GM06990 (cell line): Measurements from ENCODE around the gene NLRP1.

Experiments used
- DNase-seq: peaks from one replicate; pipeline ENCODE4 v3.0.0-alpha.2; 2011; ENCODE audit not compliant: insufficient read length; ENCODE audit errors: extremely low read depth
- H3K27me3 ChIP-seq: replicated peaks from 2 replicates; pipeline ENCODE4 v1.6.0; 2011; ENCODE audit warnings: low read length; ENCODE audit not compliant: control insufficient read depth, insufficient read depth
- H3K36me3 ChIP-seq: 2 replicates; pipeline ENCODE4 v1.5.1; 2011; ENCODE audit warnings: low read length; ENCODE audit not compliant: control insufficient read depth, insufficient read depth
- H3K4me3 ChIP-seq: replicated peaks from 2 replicates; pipeline ENCODE4 v1.5.1; 2011; ENCODE audit warnings: low read depth, mild to moderate bottlenecking, control low read depth, low read length
- TF ChIP-seq, protein P1 (sequence below): IDR thresholded peaks from 2 replicates; pipeline ENCODE4 v1.5.1; 2011; ENCODE audit warnings: low read length, control low read depth, mild to moderate bottlenecking, inconsistent platforms; ENCODE audit not compliant: insufficient read depth, poor library complexity, severe bottlenecking

The NLRP1 gene

DNA sequence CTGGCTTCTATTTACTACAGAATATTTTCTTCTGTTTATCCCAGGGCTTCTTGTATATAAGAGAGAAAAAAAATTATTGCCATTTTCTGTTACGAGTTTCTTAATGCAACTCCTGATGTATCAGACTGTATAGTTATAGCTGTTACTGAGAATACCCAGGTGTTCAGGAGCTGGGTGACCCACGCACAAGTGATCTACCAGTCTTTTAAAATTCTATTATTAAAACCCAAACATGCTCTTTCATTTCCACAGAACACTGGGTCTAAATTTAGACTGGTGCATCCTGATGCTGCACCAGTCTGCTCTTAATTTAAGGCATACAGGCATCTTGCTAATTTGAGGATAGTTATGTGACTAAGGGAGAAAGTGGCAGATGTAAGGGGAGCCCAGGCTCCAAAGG is 31.2 kb upstream of the NLRP1 start:
- H3K36me3 ChIP-seq = no peaks in the 10 kb centered on the region
- no peaks in the 10 kb centered on the region for H3K27me3 ChIP-seq
- no peak overlapping the region for H3K4me3 ChIP-seq
- no peak for DNase-seq
- TF ChIP-seq, protein P1, sequence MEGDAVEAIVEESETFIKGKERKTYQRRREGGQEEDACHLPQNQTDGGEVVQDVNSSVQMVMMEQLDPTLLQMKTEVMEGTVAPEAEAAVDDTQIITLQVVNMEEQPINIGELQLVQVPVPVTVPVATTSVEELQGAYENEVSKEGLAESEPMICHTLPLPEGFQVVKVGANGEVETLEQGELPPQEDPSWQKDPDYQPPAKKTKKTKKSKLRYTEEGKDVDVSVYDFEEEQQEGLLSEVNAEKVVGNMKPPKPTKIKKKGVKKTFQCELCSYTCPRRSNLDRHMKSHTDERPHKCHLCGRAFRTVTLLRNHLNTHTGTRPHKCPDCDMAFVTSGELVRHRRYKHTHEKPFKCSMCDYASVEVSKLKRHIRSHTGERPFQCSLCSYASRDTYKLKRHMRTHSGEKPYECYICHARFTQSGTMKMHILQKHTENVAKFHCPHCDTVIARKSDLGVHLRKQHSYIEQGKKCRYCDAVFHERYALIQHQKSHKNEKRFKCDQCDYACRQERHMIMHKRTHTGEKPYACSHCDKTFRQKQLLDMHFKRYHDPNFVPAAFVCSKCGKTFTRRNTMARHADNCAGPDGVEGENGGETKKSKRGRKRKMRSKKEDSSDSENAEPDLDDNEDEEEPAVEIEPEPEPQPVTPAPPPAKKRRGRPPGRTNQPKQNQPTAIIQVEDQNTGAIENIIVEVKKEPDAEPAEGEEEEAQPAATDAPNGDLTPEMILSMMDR = no peak

GRCh38 chr17:5610956-5611355 is 26.6 kb upstream of the NLRP1 start:
- TF ChIP-seq, protein P1 = no peak
- DNase-seq = no peak
- no peak overlapping the region for H3K4me3 ChIP-seq
- H3K27me3 ChIP-seq = no peaks in the 10 kb centered on the region; the same call in 1 of the 2 replicates
- no peaks in the 10 kb centered on the region for H3K36me3 ChIP-seq

GRCh38 chr17:5608399-5609112 is 24.2 kb upstream of the NLRP1 start:
- H3K4me3 ChIP-seq = no peak overlapping the region
- DNase-seq = no peak
- H3K36me3 ChIP-seq = no peaks in the 10 kb centered on the region
- TF ChIP-seq, protein P1 = no peak
- H3K27me3 ChIP-seq = no peaks in the 10 kb centered on the region; the same call in 1 of the 2 replicates

DNA sequence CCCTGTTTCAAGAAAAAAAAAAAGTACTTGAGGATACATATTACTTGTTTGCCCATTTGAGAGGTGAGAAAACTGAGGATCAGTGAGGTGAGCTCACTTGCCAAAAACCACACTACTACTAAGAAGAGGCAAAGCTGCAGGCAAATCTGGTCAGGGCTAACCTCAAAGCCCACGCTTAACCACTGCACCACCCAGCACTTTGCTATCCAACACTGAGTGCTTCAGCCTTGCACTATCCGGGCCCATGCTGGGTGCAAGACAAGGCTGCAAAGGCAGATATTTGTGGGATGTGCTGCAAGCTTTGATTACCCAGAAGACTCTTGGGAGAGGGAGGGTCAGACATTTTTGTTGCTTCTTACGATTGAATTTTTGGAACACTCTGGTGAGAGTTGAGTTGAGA is 23.6 kb upstream of the NLRP1 start:
- no peak for DNase-seq
- Histone ChIP-seq H3K27me3 (no peaks in the 10 kb centered on the region; the same call in 1 of the 2 replicates), H3K4me3 (no peak overlapping the region), H3K36me3 (no peaks in the 10 kb centered on the region)
- TF ChIP-seq, protein P1 = no peak

- no peaks in the 10 kb centered on the region for H3K36me3 ChIP-seq
- TF ChIP-seq, protein P1 = no peak
- no peak for DNase-seq
- no peaks in the 10 kb centered on the region; the same call in none of the 2 replicates for H3K27me3 ChIP-seq
- H3K4me3 ChIP-seq = no peak overlapping the region
Measured at GRCh38 chr17:5605452-5605851, 21.1 kb upstream of the NLRP1 start.

DNA sequence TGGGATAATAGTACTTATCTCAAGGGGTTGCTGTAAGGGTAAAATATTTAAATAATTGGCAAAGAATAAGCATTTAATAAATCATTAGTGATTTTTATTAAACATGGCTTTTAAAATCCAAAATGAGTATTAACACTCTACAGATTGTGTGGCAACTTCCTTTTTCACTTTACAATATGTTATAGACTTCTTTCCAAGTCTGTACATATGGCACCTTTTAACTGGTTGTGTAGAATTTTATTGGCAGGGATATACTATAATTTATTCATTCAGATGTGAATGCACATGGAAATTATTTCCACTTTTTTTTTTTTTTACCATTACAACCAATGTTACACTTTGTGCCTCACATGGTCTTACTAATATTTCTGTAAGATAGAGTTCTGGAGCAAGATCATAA is 15.7 kb upstream of the NLRP1 start:
- no peaks in the 10 kb centered on the region for H3K36me3 ChIP-seq
- TF ChIP-seq, protein P1 = no peak
- H3K4me3 ChIP-seq = no peak overlapping the region
- DNase-seq = no peak
- no peaks in the 10 kb centered on the region; the same call in 1 of the 2 replicates for H3K27me3 ChIP-seq
